Activated CD8-positive, alpha-beta memory T cell treated with anti-CD3 and anti-CD28 coated beads, Interleukin-2, amount 50 U/mL, for 1 hour (primary cell): ENCODE results near the gene DDTL.
"Not testable (repeated sequence)": the region's sequence is repeated elsewhere in the genome, so short reads cannot be mapped to it uniquely, and the experiment has no call there.

ENCODE experiments used
- DNase-seq: peaks from one replicate; pipeline ENCODE4 v3.0.0-alpha.2; 2020; ENCODE audit errors: extremely low read depth

The DDTL gene

DNA sequence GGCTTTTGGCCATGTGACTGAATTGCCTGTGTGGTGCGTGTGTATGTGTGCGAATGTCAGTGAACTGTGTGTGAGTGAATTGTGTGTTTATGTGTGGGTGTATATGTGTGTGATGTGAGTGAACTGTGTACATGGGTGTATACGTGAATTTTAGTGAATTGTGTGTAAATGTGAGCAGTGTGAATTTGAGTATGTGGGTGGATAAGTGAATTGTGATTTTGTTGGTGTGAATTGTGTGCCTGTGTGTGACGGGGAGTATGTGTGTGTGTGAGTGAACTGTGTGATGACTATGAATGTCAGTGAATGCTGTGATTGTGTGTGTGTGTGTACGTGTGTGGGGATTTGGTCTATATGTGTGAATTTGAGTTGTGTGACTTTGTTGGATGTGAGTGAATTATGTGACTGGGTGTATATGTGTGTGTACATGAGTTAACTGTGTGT is 3.5 kb downstream of the DDTL start:
- no peak for DNase-seq

DNA sequence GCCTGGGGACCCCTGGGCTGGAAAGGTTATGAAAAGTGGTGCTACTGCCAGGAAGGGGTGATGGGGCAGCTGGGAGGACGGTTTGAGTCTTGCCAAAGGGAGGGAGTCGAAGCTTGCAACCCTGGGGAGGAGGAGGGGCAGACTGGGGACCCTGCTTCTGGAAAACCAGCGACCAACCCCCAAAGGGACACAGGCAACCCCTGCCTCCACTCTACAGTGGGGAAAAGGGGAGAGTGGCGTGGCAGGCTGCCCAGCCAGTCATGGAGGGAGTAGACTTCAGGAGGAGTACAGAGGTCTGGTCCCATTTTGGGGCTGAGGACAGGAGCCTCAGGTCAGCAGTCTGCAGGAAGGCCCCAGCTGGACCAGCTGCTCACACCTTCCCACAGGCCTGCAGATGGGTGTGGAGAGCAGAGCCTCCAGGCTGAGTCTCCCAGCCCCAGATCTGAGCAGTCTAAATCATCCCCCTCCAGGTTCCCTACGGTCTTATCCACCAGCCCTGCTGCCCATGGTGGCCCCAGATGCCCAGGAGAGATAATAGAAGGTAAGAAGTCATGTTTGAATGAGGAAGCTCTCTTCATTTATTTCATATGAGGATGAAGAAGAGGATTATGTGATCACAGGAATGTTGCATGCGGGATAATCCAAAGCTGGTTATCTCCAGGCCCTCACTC is 4.3 kb downstream of the DDTL start:
- no peak for DNase-seq

DNA sequence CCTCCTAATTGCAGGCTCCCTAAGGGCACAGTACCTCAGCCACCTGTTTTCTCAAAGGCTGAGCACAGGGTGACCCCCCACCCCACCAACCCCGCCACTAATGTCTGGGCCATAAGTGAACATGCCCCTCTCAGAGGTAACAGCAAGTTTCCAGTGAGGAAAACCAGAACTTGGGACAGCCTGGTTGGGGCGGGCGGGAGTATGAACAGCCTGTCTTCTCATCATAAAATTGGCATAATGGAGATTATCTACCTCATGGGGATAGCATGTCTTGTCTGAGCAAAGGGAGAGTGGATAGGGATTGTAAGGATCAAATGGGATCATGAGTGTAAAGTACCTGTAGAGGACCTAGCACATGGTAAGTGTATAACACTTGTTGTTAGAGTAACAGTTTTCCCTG is 5.2 kb downstream of the DDTL start:
- not testable (repeated sequence) for DNase-seq

DNA sequence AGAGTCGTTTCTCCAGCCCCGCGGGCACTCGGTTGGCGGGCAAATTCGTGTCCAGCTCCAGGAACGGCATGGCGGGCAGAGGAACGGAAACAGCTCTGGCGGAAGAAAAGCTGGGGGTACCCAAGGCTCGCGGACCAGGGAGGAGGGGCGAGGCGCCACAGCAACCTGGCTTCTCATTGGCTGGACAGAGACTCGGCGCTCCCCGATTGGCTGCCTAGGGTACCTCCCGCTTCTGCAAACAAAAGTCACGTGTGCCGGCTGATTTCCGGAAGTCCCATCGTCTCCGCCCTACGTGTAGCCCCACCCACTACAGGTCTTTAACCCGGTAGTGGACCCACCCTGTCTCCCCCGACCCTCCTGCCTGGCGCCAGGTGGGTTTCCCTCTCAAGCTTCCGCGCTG is 7.7 kb downstream of the DDTL start, which contains the start of gene DDT:
DDT (minus strand) TSS at position 97 of the 400 bp plus-strand sequence; CDS start at position 70, 27 bp downstream.
- DNase-seq = not testable (repeated sequence)

DNA sequence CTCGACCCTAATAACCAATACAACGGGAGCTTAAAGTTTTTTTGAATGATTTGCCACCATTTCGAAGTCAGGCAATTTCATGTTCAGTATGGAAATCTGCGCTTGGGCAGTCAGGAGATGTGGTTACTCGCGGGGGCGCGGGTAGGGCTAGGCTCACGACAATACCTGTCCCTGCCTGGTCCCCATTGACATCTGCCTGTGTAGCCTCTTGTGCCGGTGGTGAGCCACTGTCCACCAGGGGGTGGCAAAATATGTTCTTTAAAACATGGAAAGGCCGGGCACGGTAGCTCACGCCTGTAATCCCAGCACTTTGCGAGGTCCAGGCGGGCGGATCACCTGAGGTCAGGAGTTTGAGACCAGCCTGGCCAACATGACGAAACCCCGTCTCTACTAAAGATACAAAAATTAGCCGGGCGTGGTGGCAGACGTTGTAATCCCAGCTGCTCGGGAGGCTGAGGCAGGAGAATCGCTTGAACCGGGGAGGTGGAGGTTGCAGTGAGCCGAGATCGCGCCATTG is 8.2 kb downstream of the DDTL start:
- DNase-seq = not testable (repeated sequence)

DNA sequence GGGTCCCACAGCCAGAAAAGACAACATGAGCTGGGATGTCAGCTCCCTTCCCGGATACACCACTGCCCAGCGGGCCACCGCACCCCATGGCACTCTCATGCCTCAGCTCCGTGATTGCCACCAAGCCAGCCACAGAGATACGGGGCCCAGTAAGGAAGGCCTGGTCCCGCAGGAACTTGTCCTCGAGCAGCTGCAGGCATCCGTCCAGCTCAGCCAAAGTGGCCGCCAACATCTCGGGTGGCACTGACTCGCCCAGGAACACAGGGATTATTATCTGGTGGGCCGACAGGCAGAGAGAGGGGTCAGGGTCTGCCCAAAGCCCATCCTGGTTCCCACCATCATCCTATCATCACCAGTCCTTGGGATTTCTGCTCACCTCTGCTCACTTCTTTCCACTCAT is 10.6 kb downstream of the DDTL start:
- DNase-seq = not testable (repeated sequence)

DNA sequence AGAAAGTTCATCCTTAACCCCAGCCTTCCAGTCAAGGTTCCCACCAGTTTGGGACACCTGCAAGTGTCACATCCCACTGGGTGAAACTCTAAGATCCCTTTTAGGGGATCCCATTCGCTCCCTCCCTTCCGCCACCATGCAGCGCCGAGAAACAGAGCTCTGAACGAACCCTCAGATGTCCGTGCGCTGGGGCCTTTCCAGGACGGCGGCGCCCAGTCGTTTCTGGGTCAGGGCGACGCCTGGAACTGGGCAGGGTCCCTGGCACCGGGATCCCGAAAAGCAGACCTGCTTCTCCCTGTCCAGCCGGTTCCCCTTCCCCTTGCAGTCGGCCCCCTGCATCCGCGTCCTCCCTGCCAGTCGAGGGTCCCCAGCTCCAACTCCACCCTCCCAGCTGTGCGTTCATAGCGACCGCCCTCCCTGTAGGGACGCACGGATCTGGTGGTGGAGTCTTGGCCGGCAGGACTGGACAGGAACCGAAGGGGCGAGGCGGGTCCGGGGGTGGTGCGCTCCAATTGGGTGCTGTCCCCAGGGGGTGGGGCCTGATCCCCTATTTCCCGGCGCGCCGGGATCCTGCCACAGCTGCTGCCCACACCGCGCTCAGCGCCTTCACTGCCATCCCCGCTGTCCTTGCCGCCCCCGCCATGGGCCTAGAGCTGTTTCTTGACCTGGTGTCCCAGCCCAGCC is 13.0 kb downstream of the DDTL start, which contains the start of gene GSTT2:
GSTT2 (plus strand) TSS at position 578 of the 684 bp plus-strand sequence.
- not testable (repeated sequence) for DNase-seq

DNA sequence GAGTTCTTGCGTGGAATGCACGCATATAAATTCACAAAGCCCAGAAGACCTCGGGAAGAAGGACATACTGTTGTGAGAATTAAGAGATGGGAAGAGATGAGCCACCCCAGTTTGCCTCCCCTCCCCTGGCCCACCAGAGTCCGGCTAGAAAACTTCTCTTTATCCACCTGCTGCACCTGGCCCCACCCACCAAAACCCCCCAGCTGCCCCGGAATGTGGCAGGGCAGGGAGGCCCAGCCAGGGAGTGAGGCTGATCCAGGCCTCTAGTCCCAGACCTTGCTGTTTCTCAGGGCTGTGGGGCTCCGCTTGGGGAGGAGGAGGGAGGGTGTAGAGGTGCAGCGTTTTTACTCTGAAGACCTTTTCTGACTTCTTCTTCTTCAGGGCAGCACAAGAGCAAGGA is 13.9 kb downstream of the DDTL start:
- not testable (repeated sequence) for DNase-seq

DNA sequence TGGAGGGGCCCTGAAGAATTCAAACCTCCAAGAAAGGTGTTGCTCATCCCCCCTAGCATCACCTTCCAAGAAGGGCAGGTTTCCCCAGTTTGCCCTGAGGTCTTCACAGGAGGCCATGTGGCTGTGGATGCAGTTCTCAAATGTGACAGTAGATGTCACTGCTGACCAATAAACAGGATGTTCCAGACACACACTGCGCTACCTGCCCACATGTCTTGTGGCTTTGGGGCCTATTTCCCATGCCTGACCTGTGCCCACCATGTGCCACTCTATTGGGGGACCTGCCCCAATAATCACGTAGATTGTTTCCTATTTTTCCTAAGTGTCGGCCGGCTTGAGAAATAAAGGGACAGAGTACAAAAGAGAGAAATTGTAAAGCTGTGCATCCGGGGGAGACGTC is 17.7 kb downstream of the DDTL start:
- DNase-seq = no peak

DNA sequence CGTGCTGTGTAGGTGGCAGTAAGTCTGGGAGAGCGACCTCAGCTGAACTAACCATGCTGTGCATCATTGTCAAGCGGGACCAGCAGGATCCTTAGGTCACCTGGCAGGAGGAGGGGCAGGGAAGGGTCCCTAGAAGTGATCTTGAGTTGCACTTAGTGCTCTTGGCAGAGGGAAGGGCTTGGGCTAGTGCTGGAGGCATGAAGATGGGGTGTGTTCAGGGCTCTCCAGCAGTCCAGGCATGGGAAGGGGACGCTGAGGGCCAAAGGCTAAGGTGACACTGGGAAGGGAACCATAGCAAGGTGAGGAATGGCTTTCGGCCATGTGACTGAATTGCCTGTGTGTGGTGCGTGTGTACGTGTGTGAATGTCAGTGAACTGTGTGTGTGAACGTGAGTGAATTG is 19.4 kb downstream of the DDTL start:
- DNase-seq = not testable (repeated sequence)

DNA sequence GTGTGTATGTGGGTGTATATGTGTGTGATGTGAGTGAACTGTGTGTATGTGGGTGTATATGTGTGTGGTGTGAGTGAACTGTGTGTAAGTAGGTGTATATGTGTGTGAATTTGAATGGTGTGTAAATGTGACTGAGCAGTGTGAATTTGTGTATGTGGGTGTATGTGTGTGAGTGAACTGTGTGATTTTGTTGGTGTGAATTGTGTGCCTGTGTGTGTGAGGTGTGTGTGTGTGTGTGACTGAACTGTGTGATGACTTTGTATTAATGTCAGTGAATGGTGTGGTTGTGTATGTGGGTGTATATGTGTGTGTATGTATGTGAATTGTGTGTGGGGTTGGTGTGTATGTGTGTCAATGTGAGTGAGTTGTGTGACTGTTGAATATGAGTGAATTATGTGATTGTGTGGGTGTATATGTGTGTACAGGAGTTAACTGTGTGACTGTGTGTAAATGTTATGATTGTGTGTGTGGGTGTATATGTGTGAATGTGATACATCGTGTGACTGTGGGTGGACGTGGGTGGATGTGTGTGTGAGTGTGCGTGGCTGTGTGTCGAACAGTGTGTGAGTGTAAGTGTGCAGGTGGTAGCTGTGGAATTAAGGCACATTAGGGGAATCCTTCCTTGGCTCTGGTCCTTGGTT is 20.0 kb downstream of the DDTL start:
- not testable (repeated sequence) for DNase-seq

DNA sequence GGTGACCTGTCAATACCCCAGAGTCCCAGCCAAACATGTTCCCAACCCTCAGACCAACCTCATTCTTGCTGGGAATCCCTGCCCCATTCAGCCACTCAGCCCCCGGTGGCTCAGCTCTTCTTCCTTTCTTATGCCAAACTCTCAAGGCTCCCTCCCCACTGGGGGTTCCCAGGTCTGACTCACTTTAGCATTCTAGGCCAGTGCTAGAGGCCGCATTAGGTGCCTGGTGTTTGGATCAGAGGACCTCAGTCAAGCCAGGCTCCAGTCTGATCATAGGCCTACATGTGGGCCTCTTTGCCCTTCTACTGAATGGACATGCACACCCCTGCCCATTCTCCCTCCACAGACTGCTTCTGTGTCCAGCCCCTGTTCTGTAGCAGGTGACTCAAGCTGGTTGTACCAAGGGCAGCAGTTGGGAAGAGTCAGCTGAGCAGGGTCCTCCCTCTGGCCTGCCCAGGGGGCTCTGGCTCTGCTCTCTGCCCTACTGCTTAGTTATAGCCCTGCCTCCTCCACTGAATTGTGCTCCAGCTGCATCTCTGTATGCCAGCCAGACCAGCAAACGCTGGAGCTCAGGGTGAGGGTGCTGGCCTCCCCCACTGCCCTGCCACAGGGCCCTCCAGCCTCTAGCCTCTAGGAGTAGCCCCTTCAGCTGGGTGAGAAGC is 23.0 kb downstream of the DDTL start:
- not testable (repeated sequence) for DNase-seq

DNA sequence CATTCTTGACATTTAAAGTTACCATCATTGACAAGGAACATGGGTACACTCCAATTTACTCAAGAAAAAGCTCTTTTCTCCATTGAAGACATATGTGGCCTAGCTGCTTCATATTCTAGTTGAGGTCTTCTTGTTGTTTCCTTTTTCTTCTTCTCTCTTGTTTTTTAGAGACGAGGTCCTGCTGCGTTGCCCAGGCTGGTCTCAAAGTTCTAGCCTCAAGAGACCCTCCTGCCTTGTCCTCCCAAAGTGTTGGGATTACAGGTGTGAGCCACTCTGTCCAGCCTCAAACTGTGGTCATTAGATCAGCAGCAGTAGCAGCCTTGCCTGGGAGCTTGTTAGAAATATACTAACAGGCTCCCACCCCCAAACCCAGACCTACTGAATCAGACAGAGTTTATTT is 26.4 kb downstream of the DDTL start:
- not testable (repeated sequence) for DNase-seq

DNA sequence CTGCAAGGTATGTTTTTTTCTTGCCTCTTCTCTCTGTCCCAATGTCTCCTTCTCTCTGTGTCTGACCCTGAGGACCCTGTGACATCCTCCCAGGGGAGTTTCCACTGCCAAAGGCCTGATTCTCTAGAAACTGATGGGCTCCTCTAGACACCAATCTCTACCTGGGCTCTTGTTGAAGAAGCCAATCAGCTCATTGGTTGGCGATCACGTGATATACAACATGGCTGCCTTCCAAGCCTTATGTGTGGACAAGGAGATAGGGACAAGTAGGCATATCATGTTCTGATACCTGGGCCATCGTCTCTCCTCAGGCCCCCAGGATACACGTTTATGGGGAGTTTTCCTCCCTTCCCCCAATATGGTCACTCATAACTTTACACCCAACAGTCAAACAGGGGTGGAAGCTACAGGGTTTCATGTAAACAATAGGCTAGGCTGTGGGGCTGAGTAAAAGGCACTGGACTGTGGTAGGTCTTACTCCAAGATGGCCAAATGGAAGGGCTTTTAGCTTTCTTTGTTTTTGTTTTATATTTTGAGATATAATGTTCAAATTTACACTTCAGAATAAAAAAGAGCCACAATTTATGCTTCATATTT is 27.0 kb downstream of the DDTL start:
- not testable (repeated sequence) for DNase-seq

DNA sequence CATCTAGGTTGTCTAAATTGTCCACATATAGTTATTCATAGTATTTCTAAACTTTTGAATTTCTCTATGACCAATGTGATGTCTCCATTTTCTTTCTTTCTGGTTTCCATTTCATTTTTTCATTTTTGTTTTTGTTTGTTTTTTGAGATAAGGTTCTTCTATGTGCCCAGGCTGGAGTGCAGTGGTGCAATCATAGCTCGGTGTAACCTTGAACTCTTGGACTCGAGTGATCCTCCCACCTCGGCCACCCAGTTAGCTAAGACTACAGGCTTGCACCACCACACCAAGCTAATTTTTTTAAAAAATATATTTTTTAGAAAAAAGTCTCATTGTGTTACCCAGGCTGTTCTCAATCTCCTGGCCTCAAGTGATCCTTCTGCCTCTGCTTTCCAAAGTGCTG is 30.4 kb downstream of the DDTL start:
- DNase-seq = no peak

DNA sequence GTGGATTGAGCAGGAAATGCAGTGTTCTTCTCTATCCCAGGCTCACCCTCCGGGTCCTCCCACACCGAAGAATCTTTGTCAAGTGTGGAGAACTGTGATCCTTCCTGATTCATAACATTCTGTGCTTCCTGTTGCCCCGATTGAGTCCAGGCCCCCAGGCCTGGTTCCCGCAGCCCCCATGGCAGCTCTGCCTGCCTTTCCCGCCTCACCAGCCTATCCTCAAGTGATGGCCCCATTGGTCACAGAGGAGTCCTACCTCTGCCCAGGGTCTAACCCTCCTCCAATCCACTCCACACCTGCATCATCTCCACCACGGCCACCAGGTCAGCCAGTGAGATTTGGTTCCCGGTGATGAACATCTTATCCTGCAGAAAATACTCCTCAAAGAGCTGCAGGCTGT is 33.1 kb downstream of the DDTL start:
- DNase-seq = not testable (repeated sequence)

DNA sequence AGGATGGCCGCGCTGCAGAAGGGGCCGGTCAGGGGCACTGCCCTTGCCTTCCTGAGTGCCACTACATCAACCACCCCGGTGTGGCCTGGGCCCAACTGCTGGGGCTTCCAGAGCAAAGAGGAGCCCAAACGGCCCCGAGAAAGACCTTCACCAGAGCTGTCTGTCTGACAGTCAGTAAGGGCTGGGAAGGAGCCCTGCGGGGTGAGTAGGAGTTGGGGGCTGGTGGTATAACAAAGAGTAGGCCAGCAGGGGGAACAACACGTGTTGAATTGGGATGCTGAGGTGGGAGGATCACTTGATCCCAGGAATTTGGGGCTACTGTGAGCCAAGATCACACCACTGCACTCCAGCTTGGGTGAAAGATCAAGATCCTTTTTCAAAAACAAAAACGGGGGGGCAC is 34.6 kb downstream of the DDTL start:
- DNase-seq = no peak

DNA sequence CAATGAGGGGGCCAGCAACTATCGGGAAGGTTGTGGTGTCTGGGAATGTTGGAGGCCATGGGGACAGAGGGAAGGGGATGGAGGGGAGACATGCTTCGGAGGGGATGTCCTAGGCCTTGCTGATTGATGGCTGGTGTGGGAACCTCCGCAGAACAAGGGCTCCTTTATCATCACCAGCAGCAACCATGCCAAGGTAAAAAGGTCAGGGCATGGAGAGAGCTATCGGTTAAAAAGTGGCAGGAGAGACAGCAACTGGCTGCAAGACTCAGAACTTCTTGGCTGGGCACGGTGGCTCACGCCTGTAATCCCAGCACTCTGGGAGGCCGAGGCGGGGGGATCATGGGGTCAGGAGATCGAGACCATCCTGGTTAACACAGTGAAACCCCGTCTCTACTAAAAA is 35.6 kb downstream of the DDTL start:
- no peak for DNase-seq

DNA sequence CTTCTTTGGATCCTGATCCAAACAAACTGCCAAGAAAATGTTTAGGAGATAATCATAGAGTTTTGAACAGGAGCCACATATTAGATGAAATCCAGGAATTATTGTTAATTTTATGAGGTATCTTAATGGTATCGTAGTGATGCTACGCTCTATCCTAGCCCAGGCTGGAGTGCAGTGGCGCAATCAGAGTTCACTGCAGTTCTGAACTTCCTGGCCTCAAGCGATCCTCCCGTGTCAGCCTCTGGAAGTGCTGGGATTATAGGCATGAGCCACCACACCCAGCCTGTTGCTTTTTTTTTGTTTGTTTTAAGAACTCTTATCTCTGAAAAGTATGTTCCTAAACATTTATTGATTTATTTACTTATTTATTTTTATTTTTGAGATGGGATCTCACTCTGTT is 36.2 kb downstream of the DDTL start:
- no peak for DNase-seq

DNA sequence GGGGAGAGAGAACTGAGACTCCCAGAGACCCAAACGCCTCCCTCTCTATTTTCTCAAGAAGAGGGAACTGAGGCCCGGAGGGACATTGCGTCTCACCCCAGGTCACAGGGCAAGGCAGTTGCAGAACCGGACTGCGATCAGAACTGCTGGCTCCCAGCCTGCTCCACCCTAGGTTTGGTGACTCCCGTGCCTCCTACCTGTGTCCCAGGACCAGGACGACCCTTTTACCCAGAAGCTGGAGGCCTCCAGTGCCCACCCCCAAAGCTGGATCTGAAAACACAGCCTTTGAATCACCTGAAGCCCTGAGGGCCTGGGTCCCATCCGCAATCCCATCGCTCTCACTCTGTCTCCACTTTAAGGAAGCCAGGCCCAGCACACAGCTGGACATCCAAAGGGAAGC is 37.2 kb downstream of the DDTL start:
- no peak for DNase-seq

DNA sequence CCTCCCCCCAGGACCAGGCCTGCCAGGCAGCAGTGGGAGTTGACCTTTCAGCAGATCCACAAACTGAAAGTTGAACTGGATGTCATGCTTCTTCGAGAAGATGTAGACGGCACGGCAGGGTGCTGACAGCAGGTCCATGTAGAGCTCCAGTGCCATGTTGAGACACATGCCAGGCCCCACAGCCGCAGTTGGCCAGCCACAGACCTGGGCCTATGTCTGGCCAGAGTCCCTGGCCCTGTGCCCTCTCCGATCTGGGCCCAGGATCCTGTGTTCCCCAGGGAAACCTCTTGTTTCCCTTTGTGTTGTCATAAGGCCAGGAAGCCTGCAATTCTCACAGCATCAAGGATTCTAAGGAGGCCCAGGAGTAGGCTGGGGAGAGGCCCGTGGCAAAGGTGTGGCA is 38.5 kb downstream of the DDTL start, which contains the start of gene GSTT4:
GSTT4 (minus strand) TSS at position 253 of the 400 bp plus-strand sequence; CDS start at position 156, 97 bp downstream.
- no peak for DNase-seq
